CD4-positive, alpha-beta T cell (primary cell): ENCODE results near the gene ARMC8. TPM values are rescaled to one million over a fixed set of nuclear protein-coding genes. Genes with fewer than 3 reads are reported as not detected.

Experiments used
- ATAC-seq: fragments of 200-7000 bp; cut with Tn5 transposase; one replicate; pipeline ENCODE4 v1.10.0; 2022; ENCODE audit warnings: mild to moderate bottlenecking; ENCODE audit not compliant: poor library complexity
- CTCF ChIA-PET: fragments of 350-600 bp; sonication (Branson Sonifier 250); formaldehyde crosslinking; loops from one replicate; lab custom pipeline; 2021; ENCODE audit warnings: antibody characterized with exemption, inconsistent platforms; lab: Charles Lee
- POLR2A ChIA-PET: fragments of 350-600 bp; sonication (Branson Sonifier 250); formaldehyde crosslinking; loops from one replicate; lab custom pipeline; 2021; ENCODE audit warnings: antibody characterized with exemption, inconsistent platforms; lab: Charles Lee
- DNase-seq, 14 experiments: peaks; one replicate each; pipeline ENCODE4 v3.0.0-alpha.2; 2013 to 2020; ENCODE audit warnings: mixed read lengths in 2 of 14
- H3K27ac ChIP-seq, 2 donors: one replicate each; pipeline versions ENCODE4 v1.5.1 to v1.7.0; 2013; ENCODE audit warnings: low read length in 2 of 2, low read depth in 1 of 2, mild to moderate bottlenecking in 1 of 2
- H3K27me3 ChIP-seq, 2 experiments: 1 replicate in 1 of 2; 2 replicates in 1 of 2; pipeline versions ENCODE4 v1.6.1 to v1.7.0; 2013; ENCODE audit warnings: low read length in 2 of 2, control low read depth in 1 of 2, mild to moderate bottlenecking in 1 of 2, moderate library complexity in 1 of 2; ENCODE audit not compliant: insufficient read depth in 2 of 2, control insufficient read depth in 1 of 2
- H3K36me3 ChIP-seq: one replicate; pipeline ENCODE4 v1.6.1; 2013; ENCODE audit warnings: low read length, control low read depth; ENCODE audit not compliant: insufficient read depth
- H3K4me1 ChIP-seq: one replicate; pipeline ENCODE4 v1.6.1; 2013; ENCODE audit warnings: low read length, control low read depth; ENCODE audit not compliant: insufficient read depth
- H3K4me3 ChIP-seq: one replicate; pipeline ENCODE4 v1.5.1; 2013; ENCODE audit warnings: mild to moderate bottlenecking, low read length, moderate library complexity
- H3K9me3 ChIP-seq, 2 experiments: 1 replicate in 1 of 2; 2 replicates in 1 of 2; pipeline versions ENCODE4 v1.6.1 to v1.7.0; 2013; ENCODE audit warnings: low read length in 2 of 2, mild to moderate bottlenecking in 2 of 2, control low read depth in 1 of 2, moderate library complexity in 1 of 2; ENCODE audit not compliant: control insufficient read depth in 1 of 2, insufficient read depth in 1 of 2
- H3K27ac Mint-ChIP-seq: one replicate; pipeline ENCODE4 v1.8.0; 2020; ENCODE audit warnings: mixed read lengths
- H3K27me3 Mint-ChIP-seq: one replicate; pipeline ENCODE4 v1.8.0; 2021; ENCODE audit warnings: mixed read lengths
- H3K36me3 Mint-ChIP-seq: one replicate; pipeline ENCODE4 v1.8.0; 2021; ENCODE audit warnings: low read depth, mixed read lengths
- H3K4me1 Mint-ChIP-seq: one replicate; pipeline ENCODE4 v1.8.0; 2021; ENCODE audit warnings: low read depth, mixed read lengths
- H3K4me3 Mint-ChIP-seq: one replicate; pipeline ENCODE4 v1.8.0; 2020; ENCODE audit warnings: mild to moderate bottlenecking, mixed read lengths
- H3K9me3 Mint-ChIP-seq: one replicate; pipeline ENCODE4 v1.8.0; 2020; ENCODE audit warnings: mixed read lengths
- CTCF ChIP-seq: fragments of 200-600 bp; IDR thresholded peaks from one replicate; pipeline ENCODE4 v1.8.0; 2022; ENCODE audit warnings: antibody characterized with exemption, mild to moderate bottlenecking
- intact Hi-C, 2 experiments: fragments of 100-400 bp; cut with DNase I in 1 of 2; cut with micrococcal nuclease in 1 of 2; formaldehyde crosslinking; loops; one replicate each; pipeline versions ENCODE4 v1.15.1 to v1.9.0; 2023 to 2025; cut with DNase I, micrococcal nuclease
- total RNA-seq, 174 experiments: library from RNA in 2 of 174; stranded (reverse) in 2 of 174; gene quantifications; one replicate each; pipeline ENCODE4 v1.2.3 and lab custom pipeline; 2021 to 2026

ARMC8 gene
- total RNA-seq, 2 experiments from 2014 or later: 62.8 to 62.9 TPM

DNA sequence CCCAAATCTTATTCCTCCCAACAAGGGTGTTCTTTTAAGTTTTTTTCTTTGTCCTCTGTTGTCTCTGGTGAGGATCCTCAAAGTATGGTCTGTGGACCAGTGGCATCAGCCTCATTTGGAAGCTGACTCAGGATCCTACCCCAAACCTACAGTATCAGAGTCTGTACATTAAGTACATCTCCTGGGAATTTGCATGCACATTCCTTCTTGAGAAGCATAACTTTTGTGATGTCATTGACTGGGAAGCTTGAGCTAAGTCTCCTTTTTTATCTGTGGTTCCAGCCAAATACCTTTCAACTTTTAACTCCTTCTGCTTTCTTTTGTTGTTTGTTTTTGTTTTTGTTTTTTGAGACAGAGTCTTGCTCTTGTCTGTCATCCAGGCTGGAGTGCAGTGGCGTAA lies 40.5 kb downstream of the ARMC8 start:
- Mint-ChIP-seq H3K27me3 (no peaks in the 10 kb centered on the region), H3K9me3 (no peaks in the 10 kb centered on the region), H3K27ac (no peak overlapping the region), H3K36me3 (peaks cover 96% of the 10 kb centered on the region), H3K4me1 (peaks cover 4% of the 10 kb centered on the region), H3K4me3 (no peak overlapping the region)
- ChIA-PET POLR2A (no interaction called here), CTCF (no interaction called here)
- no peaks in the 10 kb centered on the region for H3K27me3 ChIP-seq
- no peak for ATAC-seq
- no peak for TF ChIP-seq CTCF
- intact Hi-C loops: no loop called here
- no peak for DNase-seq
- H3K27ac ChIP-seq: no peak overlapping the region
- no peak overlapping the region for H3K4me3 ChIP-seq
- no peaks in the 10 kb centered on the region for H3K4me1 ChIP-seq
- peaks cover 85% of the 10 kb centered on the region for H3K36me3 ChIP-seq
- H3K9me3 ChIP-seq: no peaks in the 10 kb centered on the region

DNA sequence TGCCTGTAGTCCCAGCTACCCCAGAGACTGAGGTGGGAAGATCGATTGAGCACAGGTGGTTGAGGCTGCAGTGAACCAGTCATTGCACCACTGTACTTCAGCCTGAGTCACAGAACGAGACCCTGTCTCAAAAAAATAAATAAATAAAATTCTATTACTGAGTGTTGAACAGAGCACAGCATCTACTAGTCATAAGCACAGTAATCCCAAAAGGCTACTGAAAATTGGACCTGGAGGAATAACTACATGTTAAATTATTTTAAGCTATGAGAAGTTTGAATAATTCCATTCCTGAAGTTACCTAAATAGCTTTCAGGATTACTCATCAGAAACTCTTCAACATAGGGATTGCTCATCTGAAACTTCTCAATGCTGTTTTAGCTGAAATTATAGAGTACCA lies 43.4 kb downstream of the ARMC8 start:
- ChIA-PET CTCF (interaction anchor here (1.2 kb wide), 1 partner anchor 14 kb away, joined by 3 read pairs; no protein-coding TSS in a partner anchor), POLR2A (no interaction called here)
- no peak overlapping the region for H3K27ac Mint-ChIP-seq
- H3K27me3 Mint-ChIP-seq: no peaks in the 10 kb centered on the region
- Histone ChIP-seq H3K27ac (no peak overlapping the region), H3K9me3 (no peaks in the 10 kb centered on the region), H3K36me3 (peaks cover 81% of the 10 kb centered on the region), H3K4me3 (no peak overlapping the region), H3K27me3 (no peaks in the 10 kb centered on the region), H3K4me1 (no peaks in the 10 kb centered on the region)
- DNase-seq (no peak), ATAC-seq (no peak)
- no peaks in the 10 kb centered on the region for H3K9me3 Mint-ChIP-seq
- no peaks in the 10 kb centered on the region for H3K4me1 Mint-ChIP-seq
- intact Hi-C loops: no loop called here
- H3K36me3 Mint-ChIP-seq: peaks cover 96% of the 10 kb centered on the region
- TF ChIP-seq CTCF: no peak
- no peak overlapping the region for H3K4me3 Mint-ChIP-seq

GRCh38 chr3:138232705-138233364 lies 45.7 kb downstream of the ARMC8 start:
- H3K27me3 ChIP-seq: no peaks in the 10 kb centered on the region
- ChIA-PET CTCF (no interaction called here), POLR2A (no interaction called here)
- H3K4me1 ChIP-seq: no peaks in the 10 kb centered on the region
- Mint-ChIP-seq H3K9me3 (no peaks in the 10 kb centered on the region), H3K36me3 (peaks cover 98% of the 10 kb centered on the region), H3K4me3 (no peak overlapping the region), H3K4me1 (no peaks in the 10 kb centered on the region), H3K27ac (no peak overlapping the region), H3K27me3 (no peaks in the 10 kb centered on the region)
- TF ChIP-seq CTCF: no peak
- no peak overlapping the region for H3K4me3 ChIP-seq
- H3K27ac ChIP-seq: no peak overlapping the region
- DNase-seq (no peak), ATAC-seq (no peak)
- peaks cover 76% of the 10 kb centered on the region for H3K36me3 ChIP-seq
- H3K9me3 ChIP-seq: no peaks in the 10 kb centered on the region
- intact Hi-C loops: no loop called here
